22Rv1 (cell line): ENCODE results near the gene PBX1.

Source experiments
- ZFX ChIP-seq: fragments of 450-650 bp; IDR thresholded peaks from 2 replicates; pipeline ENCODE4 v1.6.1; 2017; ENCODE audit warnings: antibody characterized with exemption, borderline replicate concordance
- TF ChIP-seq, protein P1 (sequence below): fragments of 450-650 bp; IDR thresholded peaks from 2 replicates; pipeline ENCODE4 v1.5.1; 2017; ENCODE audit warnings: mild to moderate bottlenecking

DNA sequence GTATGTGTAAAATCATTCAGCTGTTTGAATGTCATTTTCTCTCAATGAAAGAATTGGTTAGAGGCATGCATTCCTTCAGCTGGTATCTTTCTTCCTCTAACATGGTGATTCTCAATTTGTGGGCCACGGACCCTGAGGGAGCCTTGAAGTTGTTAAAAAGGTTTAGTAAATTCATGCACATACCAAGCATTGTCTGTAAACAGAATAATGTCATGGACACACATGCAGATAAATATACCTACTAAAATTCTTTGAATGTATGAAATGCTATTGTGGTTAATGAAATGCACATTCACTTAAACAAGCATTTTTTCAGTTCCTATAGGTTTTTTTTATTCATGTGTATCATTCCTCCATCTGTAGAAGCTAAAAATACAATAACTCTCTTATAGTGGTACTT is 65.4 kb downstream of the PBX1 start:
- TF ChIP-seq, protein P1, sequence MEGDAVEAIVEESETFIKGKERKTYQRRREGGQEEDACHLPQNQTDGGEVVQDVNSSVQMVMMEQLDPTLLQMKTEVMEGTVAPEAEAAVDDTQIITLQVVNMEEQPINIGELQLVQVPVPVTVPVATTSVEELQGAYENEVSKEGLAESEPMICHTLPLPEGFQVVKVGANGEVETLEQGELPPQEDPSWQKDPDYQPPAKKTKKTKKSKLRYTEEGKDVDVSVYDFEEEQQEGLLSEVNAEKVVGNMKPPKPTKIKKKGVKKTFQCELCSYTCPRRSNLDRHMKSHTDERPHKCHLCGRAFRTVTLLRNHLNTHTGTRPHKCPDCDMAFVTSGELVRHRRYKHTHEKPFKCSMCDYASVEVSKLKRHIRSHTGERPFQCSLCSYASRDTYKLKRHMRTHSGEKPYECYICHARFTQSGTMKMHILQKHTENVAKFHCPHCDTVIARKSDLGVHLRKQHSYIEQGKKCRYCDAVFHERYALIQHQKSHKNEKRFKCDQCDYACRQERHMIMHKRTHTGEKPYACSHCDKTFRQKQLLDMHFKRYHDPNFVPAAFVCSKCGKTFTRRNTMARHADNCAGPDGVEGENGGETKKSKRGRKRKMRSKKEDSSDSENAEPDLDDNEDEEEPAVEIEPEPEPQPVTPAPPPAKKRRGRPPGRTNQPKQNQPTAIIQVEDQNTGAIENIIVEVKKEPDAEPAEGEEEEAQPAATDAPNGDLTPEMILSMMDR: no peak
- no peak for TF ChIP-seq ZFX
